NT2/D1 (cell line): ENCODE data around the gene OMP.

Experiments
- SUZ12 ChIP-seq: IDR thresholded peaks from 2 replicates; pipeline ENCODE4 v1.6.1; 2011; ENCODE audit not compliant: insufficient read length, insufficient read depth; ENCODE audit errors: extremely low read depth
- ZNF274 ChIP-seq: IDR thresholded peaks from 2 replicates; pipeline ENCODE4 v1.6.1; 2011; ENCODE audit warnings: mild to moderate bottlenecking, low read depth, low read length

- TF ChIP-seq ZNF274 (no peak), SUZ12 (no peak)
Observed at GRCh38 chr11:77065878-77066228, 36.8 kb upstream of the OMP start.
